Choroid plexus epithelial cell (primary cell): ENCODE measurements around the gene LANCL1.
"Not testable (repeated sequence)": the region's sequence is repeated elsewhere in the genome, so short reads cannot be mapped to it uniquely, and the experiment has no call there.

Source experiments
- DNase-seq: peaks from one replicate; pipeline ENCODE4 v3.0.0-alpha.2; 2010; ENCODE audit warnings: low read depth
- H3K4me3 ChIP-seq: 2 replicates; pipeline ENCODE4 v1.5.1; 2011; ENCODE audit warnings: low read depth, mild to moderate bottlenecking, control low read depth, low read length, moderate library complexity
- TF ChIP-seq, protein P1 (sequence below): conservative IDR thresholded peaks from 2 replicates; pipeline ENCODE4 v1.5.1; 2011; ENCODE audit warnings: low read depth, mild to moderate bottlenecking, control low read depth, inconsistent platforms, low read length, moderate library complexity

LANCL1 gene

GRCh38 chr2:210459880-210460279, 16.7 kb downstream of the LANCL1 start:
- H3K4me3 ChIP-seq, result no peak overlapping the region
- no peak for DNase-seq
- TF ChIP-seq, protein P1, sequence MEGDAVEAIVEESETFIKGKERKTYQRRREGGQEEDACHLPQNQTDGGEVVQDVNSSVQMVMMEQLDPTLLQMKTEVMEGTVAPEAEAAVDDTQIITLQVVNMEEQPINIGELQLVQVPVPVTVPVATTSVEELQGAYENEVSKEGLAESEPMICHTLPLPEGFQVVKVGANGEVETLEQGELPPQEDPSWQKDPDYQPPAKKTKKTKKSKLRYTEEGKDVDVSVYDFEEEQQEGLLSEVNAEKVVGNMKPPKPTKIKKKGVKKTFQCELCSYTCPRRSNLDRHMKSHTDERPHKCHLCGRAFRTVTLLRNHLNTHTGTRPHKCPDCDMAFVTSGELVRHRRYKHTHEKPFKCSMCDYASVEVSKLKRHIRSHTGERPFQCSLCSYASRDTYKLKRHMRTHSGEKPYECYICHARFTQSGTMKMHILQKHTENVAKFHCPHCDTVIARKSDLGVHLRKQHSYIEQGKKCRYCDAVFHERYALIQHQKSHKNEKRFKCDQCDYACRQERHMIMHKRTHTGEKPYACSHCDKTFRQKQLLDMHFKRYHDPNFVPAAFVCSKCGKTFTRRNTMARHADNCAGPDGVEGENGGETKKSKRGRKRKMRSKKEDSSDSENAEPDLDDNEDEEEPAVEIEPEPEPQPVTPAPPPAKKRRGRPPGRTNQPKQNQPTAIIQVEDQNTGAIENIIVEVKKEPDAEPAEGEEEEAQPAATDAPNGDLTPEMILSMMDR, result no peak

DNA sequence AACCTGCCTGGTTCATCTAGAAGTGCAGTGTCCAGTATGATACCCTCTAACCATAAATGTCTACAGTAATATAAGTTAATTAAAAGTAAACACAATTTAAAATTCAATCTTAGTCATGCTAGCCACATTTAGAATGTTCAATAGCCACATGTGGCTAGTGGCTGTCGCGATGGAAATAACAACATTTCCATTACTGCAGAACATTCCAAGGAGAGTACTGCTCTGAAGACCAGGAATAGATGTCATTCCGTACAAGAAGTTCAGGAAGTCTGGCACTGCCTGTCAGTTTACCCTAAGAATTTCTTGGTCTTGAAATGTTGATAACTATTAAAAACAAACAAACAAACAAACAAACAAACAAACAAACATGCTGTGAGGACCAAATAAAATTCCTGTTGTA, 17.2 kb downstream of the LANCL1 start:
- no peak overlapping the region for H3K4me3 ChIP-seq
- TF ChIP-seq, protein P1, result no peak
- DNase-seq, result no peak

DNA sequence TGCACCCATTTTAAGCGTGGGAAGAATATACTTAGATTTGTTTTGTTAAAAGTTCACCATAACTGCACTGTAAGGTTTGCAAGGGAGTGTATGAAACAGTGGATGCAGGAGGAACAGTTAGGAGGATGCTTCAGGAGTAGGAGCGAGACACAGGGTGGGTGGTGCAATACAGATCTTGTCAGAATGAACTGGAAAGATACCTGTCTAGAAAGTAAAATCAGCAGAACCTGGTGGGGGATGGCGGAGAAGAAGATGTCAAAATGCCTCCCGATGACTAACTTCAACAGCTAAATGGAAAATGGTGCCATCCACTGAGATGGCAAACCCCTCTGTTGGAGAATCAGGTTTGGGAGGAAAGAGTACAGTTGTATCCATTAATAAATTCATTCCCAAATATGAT, 18.2 kb downstream of the LANCL1 start:
- no peak for DNase-seq
- TF ChIP-seq, protein P1, result no peak
- H3K4me3 ChIP-seq, result no peak overlapping the region

DNA sequence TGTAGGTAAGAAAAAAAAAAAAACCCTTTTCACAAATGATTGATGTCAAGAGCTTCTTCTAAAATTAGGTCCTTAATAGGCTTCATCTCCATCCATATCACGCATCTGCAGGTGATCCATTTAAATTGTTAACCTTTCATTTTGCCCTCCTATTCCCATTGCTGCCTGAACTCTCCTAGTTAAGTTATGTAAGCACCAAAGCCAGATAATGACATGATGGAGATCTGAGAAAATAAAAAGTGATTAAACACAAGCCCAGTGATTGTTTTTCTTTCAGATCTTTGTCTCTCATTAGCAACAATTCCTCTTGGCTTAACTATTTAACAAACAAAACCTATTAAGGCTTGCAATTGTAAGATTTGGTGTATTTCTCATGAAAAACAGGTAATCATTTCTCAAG, 20.0 kb downstream of the LANCL1 start:
- no peak overlapping the region for H3K4me3 ChIP-seq
- DNase-seq, result no peak
- TF ChIP-seq, protein P1, result no peak

DNA sequence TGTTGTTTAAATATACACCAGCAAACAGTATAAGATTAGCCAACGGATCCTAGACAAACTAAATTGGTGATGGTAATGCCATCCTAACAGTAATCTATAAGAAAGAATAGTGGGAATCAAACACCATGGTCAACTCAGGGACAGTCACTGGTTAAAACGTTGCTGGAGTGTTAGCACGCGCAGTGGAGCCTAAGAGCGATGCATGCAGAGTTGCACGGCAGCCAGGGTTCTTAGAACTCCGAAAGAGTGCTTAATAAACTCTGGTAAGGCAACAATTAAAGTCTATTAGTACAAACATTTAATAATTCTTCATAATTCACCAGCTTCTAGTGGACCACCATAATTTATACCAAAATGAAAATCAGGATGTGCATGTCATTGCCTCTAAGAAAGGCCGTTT, 22.2 kb downstream of the LANCL1 start:
- H3K4me3 ChIP-seq, result no peak overlapping the region
- TF ChIP-seq, protein P1, result no peak
- no peak for DNase-seq

DNA sequence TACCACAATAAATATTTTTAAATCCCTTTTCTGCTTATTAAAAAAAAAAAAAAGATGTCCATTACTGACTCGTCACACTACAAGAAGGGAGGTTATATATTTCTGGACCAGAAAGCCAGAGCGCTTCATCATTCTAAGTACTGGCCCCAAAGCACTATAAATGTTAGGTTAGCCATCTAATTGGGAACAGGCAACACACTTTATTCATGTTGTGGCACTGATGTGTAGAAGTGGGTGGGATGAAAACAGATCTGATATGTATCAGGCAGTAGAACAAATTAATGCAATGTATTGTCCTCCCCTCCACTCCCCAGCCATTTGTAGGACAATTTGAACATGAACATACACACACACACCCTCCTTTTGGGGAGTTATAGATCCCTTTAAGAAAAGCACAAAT, 24.4 kb downstream of the LANCL1 start:
- no peak for DNase-seq
- H3K4me3 ChIP-seq, result no peak overlapping the region
- TF ChIP-seq, protein P1, result no peak

DNA sequence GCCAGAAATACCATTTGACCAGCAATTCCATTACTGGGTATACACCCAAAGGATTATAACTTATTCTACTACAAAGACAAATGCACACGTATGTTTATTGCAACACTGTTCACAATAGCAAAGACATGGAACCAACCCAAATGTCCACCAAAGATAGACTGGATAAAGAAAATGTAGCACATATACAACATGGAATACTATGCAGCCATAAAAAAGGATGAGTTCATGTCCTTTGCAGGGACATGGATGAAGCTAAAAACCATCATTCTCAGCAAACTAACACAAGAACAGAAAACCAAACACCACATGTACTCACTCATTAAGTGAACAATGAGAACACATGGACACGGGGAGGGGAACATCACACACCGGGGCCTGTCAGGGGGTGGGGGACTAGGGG, 25.6 kb downstream of the LANCL1 start:
- H3K4me3 ChIP-seq, DNase-seq: not testable (repeated sequence)

GRCh38 chr2:210445732-210446131, 30.8 kb downstream of the LANCL1 start:
- DNase-seq, result no peak
- no peak overlapping the region for H3K4me3 ChIP-seq
- TF ChIP-seq, protein P1, result no peak
